Astrocyte (in vitro differentiated cells and primary cell): Measurements from ENCODE around the gene GALK2. TPM values are rescaled to one million over a fixed set of nuclear protein-coding genes. Genes with fewer than 3 reads are reported as not detected.

Source experiments
- microRNA-seq: library from miRNA; unstranded; fragments of <30 nt; microRNA quantifications from one replicate; pipeline ENCODE4 v1.2.0, GENCODE V29; 2020
- total RNA-seq: library from RNA; stranded (reverse); gene quantifications from 2 replicates; pipeline ENCODE4 v1.2.1, GENCODE V29; 2021

Gene GALK2
- total RNA-seq, 1 donor from 2014 or later: 21.4 TPM

Small RNA genes within 50 kb of the gene (microRNA-seq; reads per million reads assigned to microRNA genes)
- not detected for gene MIR4716

Other genes with a start within 250 kb of the GALK2 start
- 2.7 and 3.7 TPM in 2 replicates for gene SHC4, start 206.3 kb upstream of the GALK2 start, total RNA-seq
- 52.5 and 53.2 TPM in 2 replicates for gene SECISBP2L, start 123.8 kb upstream of the GALK2 start, total RNA-seq
- 94.3 and 99.2 TPM in 2 replicates for gene COPS2, start 14.6 kb upstream of the GALK2 start, total RNA-seq